H4 (cell line): ENCODE data around the gene EOMES. TPM values are rescaled to one million over a fixed set of nuclear protein-coding genes. Genes with fewer than 3 reads are reported as not detected.
A peak's percentile ranks its signal among the peaks of the same experiment; 100 is the strongest.

ENCODE experiments used
- DNase-seq: peaks from one replicate; pipeline ENCODE4 v3.0.0-alpha.2; 2015; ENCODE audit warnings: low spot score
- total RNA-seq: library from RNA; depleted of rRNA; stranded (reverse); fragments of >200 nt; shearing (Covaris generic); gene quantifications from 2 replicates; pipeline ENCODE4 v1.2.3, GENCODE V29; 2014

EOMES gene
- total RNA-seq, 1 experiment from 2014 or later = 0.17 TPM

DNA sequence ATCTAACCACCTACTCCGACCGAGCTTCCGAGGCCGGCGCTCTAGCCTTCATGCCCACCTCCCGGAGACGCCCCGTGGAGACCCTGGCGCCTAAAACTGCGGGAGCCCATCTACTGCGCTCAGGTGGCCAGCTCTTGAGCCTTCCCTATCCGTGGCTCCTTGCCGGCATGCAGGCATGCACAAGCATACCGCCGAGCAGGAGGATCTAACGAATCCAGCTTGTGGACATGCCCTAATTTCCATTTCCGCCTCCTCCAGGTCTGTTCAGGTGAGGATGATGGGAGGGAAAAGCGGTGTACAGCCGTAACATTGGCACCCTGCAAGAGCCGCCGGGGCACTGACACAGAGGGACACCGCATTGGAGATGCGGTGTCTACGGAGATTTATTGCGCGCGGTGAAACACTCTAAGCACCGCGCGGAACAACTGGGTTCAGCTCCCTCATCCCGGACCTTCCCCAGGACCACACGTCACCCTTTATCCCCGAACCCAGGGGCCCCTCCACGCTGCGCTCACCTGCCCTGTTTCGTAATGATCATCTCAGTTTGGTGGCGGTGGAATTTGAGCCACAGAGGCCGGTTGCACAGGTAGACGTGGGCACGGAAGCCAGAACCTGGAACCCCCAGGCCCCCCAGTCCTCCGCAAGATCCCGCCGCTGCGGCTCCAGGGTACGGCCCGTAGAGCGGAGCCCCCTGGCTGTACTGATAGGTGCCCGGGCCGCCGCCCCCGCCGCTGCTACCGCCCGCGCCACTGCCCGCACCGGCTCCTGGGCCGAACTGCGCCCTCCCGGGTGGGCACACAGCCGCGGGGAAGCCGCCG, 1.0 kb downstream of the EOMES start:
- DNase-seq = no peak

DNA sequence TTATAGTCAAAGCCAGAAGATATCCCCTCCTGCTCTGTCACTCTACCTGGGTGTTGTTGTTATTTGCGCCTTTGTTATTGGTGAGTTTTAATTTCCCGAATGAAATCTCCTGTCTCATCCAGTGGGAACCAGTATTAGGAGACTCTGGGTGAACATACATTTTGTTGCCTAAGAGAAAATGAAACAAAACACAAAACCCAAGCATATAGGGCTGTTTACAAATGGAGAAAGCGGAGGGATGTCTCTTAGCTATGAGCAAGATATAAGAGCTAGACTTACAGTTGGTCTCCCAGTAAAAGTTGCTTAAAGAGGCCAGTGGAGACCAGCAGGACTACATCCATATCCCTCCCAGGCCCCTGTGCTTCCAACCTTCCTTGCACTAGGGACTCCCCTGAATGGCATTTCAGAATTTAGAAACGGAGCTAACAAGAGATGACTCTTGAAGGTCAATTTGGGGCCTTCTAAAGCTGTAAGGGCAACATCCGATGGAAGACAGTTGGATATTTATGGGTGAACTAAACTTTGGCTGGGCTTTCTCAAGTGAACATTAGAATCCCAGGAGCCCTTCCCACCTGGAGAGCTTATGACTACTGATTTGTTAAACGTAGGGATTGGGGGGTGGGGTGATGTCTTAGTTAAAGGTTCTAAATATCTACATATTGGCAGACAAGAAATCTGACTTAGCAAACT, 2.7 kb downstream of the EOMES start:
- no peak for DNase-seq

DNA sequence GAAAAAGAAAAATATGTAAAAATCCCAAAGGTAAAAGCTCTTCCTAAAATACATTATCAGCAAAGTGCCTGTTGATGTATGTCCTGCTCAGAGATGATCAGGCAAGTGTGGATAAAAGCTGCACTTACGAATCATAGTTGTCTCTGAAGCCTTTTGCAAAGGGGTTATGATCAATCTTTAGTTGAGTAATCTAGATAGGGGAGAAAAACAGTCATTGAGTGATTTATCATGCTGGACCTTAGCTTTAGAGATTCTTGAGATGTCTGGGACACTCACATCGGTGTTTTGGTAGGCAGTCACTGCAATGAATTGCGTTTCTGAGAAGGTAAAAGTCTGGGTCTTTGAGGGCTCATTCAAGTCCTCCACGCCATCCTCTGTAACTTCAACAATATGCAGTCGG, 3.7 kb downstream of the EOMES start:
- no peak for DNase-seq

DNA sequence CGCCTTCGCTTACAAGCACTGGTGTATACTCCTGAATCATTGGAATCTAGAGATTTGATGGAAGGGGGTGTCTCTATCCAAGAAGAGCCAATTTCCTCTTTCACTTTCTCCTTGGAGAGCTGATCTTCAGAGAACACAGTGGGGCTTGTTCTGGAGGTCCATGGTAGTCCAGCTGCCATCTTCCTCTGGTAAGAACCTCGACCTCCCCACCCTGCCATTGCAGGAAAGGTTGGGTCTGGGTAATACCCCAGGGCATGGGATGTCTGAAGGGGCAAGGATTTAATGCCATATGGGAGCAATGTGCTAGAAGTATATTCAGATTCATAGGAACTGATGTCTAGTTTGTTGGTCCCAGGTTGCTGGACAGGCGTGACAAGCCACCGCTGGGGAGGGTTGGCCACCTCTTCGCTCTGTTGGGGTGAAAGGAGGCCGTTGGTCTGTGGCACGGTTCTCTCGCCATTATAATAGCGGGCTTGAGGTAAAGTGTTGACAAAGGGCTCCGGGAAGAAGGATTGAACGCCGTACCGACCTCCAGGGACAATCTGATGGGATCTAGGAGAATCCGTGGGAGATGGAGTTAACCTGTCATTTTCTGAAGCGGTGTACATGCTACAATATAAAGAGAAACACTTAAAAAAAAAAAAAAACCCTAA, 4.8 kb downstream of the EOMES start:
- no peak for DNase-seq

DNA sequence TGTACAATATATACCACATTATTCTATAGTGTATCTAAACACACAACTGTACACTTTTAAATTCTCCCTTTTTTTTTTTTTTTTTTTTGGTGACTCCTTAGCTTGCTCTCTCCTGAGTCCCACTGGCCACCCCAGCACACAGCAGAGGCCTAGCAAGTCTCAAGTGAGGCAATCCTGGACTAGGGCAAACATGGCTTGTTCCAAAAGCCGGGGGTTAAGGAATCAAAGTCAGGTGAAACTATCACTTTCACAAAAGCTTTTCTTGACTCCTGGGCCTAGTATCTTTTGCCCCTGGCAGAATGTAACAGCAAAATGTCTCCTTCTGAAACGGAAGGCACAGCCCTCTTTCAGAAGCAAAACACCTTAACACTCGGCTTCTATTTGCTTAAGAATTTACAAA, 5.8 kb downstream of the EOMES start:
- DNase-seq = no peak

DNA sequence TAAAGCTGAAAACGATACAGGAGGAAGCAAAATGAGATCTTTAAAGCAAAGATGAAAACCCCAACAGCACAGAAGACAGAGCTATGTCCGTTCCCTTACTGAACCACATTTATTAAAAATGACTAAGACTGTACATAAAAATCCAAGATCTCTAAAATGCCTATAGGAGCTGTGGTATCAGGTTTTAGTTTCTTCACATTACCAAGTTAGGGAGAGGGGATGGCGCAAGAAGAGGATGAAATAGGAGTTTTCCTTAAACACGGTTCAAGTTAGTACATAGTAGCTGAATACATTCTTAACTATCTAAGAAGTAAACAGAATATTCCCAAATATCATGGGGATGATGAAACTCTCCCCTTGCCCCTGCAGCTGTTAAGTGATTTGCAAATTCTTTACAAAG, 6.3 kb downstream of the EOMES start:
- DNase-seq = no peak

DNA sequence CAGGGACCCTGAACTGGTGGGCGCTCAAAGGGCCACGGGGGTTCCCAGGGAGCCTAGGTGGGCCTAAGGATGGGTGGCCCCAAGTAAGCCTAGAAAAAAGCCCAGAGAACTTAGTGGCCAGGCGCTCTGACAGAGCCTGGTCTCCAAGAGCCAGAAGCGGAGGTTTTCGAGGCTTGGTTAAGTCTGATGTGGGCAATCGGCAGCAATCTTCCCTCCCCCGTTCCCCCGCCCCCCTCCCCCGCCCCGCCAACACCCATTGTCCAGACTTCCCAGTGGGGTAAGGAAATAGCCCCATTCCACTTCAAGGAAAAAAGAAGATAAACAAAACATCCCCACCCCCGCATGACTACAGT, 6.7 kb downstream of the EOMES start:
- DNase-seq = no peak

DNA sequence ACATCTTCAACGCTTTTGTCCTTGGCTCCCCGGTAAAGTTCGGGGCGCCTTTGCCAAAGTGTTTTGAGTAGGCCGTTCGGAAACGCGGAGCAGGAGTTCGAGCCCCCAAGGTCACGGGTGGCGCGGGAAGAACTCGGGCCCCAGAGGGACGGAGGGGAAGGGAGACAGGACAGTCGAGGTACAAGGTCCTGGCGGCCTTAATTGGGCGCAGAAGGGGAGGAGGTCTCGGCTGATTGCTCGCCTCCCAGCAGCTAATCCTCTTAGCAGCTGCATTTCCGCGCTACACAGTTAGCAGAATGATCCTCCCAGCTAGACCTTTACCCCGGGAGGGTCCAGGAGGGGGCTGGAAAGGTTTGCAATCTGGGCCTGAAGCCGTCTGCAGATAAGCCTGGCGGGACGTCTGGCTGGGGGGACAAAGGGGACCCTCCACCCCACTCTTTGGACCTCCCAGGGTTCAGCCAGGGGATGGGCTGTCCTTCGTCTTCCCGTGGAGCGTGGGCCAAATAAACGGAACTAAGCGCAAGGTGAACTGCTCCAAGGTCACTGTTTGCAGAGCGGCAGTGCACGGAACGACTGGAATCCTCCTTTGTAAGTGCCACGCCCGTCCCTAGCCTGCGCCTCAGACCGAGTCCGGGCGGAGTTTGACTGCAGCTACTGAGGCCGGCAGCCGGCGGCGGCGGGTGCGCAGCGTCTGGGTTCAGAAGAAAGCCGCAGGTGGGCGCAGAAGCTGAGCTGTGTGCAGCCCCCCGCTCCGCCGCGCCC, 7.2 kb downstream of the EOMES start:
- DNase-seq = no peak

DNA sequence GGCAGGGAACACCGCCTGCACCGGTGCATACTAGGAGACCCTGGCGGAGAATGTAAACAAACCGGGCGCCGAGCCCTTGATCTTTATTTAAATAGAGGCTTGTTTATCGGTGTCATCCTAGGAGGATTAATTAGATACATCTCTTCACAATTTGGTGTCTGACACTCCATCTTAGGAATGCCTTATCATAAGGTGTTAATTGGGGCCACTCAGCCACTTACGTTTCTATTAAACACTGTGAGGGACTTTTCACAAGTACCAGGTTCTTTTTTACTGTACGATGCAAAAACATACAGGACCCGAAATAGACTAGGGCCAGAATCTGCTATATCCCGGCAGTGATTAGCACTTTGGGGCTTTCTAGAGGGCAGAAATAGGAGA, 8.0 kb downstream of the EOMES start:
- no peak for DNase-seq

DNA sequence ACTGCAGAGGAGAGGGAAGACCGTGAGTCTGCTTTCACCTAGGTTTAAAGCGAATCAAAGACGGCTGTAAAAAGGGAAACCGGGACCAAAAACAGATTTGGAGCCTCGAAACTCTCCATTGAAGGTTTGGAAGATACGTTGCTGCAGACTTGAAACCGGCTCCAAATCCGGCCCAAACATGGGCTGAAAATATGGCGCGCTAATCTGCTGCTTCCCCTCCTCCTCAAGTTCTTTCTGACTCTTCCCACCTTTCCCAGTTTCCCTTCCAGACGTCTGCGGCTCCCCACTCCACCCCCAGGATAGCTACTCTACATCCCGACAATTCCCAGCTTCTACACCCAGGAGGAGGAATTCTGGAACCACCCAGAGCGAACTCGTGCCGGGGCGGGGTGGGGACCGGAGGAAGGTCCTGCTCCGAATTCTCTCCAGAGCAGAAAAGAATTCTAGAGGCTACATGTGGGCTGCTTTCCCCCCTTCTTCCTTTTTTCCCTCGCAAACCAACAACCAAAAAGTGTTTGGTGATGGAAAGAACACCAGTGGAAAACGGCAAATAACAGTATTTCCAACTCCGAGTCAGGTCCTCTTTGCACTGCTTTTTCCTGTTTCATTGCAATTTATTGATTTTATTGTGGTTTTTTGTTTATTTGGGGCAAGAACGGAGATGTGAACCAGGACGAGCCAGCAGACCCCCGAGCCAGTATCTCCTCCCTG, 8.5 kb downstream of the EOMES start:
- DNase-seq = no peak

DNA sequence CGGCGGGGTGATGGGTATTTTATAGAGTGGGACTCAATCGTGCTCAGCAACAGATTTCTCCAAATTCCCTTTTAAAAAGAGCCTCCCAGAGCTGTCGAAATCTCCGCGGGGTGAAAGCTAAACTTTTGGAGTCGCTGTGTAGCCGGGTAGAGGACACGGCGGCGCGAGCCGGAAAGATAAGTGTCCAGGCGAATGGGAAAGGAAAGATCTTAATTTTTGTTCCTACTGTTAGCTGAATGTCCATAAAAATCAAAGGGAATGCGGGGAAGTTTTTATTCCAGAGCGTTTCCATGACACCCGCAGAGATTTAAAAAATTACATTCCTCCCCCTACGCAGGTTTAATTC, 9.1 kb downstream of the EOMES start:
- no peak for DNase-seq

DNA sequence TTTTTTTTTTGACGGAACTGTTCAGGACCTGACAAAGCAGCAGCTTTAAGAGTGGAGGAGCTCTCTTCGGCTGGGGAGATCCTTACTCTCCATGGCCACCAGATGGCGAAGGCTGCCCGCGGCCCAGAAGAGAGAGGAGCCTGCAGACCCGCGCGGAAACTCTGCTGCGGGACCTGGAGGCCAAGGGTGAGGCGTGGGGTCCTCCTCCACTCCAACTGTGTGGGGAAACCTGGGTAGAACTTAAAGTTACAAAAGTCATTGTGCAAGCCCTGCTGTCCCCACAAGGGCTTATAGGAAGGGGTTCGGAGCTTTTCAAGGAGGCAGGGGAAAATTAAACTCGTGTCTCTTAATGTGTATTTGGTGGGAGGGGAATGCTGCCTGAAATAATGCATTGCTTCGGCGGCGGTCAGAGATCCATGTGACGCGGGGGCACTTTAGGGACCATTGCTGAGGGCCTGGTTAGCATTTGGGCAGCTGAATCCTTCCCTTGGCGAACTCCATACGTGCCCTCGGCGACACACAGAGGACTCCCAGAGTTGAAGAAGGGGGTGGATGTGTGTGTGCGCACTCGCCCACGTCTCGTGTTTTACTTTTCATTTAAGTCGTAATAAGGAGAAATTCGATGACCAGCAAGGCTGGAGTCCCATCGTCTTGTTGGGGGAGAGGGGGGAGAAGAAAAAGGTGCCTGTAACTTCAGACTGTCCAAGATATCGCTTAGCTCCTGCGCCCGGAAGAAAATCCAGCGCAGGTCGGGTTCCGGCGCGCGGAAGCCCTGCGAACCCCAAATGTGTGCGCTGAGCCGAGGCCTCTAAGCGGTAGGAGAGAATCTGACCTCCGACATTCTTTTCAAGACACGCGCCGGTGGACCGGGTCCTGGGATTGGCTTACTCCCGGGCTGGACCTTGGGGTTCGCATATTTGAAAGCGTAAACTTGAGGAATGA, 9.7 kb downstream of the EOMES start:
- peak; percentile 63 for DNase-seq

DNA sequence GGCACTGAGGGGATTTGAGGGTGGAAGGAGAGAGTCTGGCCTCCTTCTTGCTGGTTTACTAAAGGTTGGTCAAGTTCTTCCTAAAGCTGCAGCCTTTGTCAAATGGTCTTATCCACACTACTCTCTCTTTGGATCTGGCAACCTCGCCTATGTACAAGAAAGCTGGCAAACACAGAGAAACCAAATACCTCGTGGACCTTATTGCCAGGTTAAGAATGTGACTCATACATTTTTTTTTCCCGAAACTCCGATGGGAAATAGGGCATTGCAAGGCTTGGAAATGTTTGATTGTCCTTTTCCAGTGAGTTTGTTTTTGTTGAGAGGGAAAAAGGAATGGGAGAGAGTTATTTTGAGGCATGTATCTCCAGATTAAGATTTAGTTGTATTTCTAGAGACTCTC, 13.9 kb downstream of the EOMES start:
- DNase-seq = peak; percentile 17

DNA sequence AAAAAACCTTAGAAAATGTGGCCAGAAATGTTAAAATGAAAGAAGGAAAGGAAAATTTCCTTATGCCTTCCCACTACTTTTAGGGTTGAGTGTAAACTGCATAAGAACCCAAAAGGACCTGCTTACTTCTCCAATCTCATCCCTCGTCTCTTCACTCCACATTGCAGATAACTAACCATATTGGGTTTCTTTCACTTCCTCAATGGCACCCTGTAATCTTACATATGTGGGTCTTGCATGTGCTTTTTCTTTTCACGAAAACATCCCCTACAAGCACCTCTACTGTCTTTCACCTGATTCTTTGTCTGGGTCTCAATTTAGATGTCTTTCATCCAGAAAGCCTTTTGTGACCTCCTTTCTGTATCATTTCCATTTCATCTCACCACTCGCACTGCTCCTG, 23.1 kb downstream of the EOMES start:
- DNase-seq = no peak

DNA sequence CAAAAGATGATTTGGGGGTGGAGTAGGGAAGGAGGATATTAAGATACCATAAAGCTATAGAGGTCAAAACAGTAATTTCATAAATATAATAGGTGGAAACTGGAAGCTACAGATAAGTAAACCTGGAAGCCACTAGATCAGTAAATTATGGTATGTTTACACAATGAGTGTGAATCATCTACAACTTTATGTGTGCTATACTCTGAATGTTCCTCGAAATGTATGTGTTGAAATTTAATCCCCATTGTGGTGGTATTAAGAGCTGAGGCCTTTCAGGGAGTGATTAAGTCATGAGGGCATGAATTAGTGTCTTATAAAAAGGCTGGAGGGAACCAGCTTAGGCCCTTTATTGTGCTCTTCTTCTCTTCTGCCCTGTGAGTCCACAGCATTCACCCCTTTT, 25.2 kb downstream of the EOMES start:
- peak; percentile 27 for DNase-seq

DNA sequence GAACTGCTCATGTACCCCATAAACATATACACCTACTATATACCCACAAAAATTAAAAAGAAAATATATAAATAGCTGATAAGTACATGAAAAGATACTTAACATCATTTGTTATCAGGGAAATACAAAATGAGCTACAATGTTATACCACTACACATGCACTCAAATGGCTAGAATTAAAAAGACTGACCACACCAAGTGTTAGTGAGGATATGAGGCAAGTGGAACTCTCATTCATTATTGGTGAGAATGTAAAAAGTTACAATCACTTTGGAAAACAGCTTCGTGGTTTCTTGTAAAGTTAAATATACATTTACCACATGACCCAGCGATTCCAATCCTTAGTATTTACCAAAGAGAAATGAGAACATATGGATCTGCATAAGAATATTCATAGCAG, 26.5 kb downstream of the EOMES start:
- DNase-seq = no peak

DNA sequence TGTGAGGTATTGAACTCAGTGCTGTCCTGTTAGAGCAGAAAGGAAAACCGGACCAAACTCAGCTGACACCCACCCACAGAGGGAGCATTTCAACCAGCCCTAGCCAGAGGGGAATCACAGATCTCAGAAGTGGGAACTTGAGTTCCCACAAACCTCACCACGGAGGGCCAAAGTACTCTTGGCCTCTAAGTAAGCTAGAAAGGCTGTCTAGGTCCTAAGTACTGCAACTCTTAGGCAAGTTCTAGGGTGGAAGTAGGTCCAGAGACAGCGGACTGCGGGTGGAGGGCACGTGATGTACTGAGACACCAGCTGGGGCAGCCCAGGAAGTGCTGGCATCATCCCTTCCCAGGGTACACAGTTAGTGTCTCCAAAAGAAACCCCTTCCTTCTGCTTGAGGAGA, 34.1 kb downstream of the EOMES start:
- DNase-seq = no peak

DNA sequence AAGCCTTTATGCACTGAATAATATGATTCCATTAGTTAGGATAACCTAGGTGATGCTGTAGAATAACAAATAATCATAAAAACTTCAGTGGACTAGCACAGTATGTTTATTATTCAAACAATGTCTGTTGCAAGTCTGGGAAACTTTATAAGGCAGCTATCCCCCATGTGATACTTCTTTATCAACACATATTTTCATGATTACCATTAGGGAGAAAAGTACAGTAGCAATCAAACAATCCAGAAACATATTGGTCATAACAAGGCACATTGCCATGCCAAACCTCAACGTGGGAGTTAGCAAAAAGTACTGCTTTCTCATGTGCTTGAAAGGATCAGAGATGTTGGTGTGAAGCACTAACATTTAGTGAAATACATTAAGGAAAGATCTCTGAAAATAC, 35.5 kb downstream of the EOMES start:
- no peak for DNase-seq

DNA sequence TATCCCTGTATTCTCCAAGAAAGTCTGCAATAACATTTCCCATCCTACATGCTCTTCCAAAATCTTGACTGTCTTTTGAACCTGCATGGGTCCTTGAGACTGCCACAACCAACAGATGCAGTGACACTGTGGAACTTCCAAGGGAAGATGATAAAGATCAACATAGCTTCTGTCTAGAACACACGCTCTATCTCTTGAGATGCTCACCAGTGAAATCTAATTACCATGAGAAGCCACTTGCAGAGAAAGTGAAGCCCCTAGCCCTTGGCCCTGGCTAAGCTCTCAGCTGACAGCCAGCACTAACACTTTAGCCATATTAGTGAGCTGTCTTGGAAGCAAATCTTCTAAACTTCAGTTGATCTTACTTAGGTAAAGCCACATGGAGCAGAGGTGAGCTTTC, 36.6 kb downstream of the EOMES start:
- DNase-seq = no peak

DNA sequence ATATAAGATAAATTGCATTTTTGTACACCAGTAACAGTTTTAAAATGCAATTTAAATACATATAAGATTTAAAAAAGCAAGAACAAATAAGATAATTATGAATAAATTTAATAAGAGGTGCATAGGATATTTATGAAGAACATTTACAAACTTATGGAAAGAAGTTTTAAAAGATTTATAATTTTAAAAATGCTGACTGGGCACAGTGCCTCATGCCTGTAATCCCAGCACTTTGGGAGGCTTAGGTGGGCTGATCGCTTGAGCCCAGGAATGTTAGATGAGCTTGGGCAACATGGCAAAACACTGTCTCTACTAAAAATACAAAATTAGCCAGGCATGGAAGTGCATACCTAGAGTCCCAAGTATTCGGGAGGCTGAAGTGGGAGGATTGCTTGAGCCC, 37.8 kb downstream of the EOMES start:
- no peak for DNase-seq

DNA sequence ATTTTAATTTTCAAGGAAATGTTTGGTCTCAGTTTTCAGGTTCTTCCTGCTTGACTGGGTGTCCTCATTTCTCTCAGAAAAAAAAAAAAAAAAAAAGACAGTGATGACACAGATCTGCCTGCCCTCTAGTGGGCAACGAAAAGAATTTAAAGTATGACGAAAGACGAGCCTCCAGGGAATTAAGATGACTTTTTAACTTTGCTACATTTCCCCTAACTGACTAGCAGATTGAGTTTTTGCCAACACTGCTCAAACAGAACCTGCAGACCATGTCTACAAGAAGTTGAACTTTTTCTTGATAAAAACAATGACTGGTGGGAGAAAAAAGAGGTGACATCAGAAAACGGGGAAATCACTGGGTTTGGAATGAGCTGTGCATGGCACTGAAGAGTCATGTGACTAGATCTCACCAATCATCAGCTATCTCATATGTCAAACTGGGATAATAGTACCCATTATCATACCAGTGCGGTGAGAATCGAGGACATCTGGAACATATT, 40.8 kb downstream of the EOMES start:
- DNase-seq = peak; percentile 61
